K562 (cell line): ENCODE measurements around the gene C2orf92. TPM values are rescaled to one million over a fixed set of nuclear protein-coding genes. Genes with fewer than 3 reads are reported as not detected.
A peak's percentile ranks its signal among the peaks of the same experiment; 100 is the strongest.

Experiments used
- ATAC-seq: fragments of 200-7000 bp; cut with Tn5 transposase; 3 replicates; pipeline ENCODE4 v1.9.1; 2020; ENCODE audit warnings: moderate library complexity
- BruUV-seq: library from RNA; stranded (reverse); fragments of 400-500 nt; replicated peaks from 2 replicates; lab custom pipeline; 2021; lab: Mats Ljungman, UMichigan
- CTCF ChIA-PET: fragments of 300-600 bp; formaldehyde crosslinking; extraction: SDS; loops from one replicate; lab custom pipeline; 2021; ENCODE audit warnings: low intra/inter-chr PET ratio; lab: Yijun Ruan, JAX
- POLR2A ChIA-PET: fragments of 300-600, 350-650 bp; sonication (Branson Sonifier 250); formaldehyde crosslinking; extraction: SDS; loops from one replicate; lab custom pipeline; 2021; ENCODE audit warnings: antibody characterized with exemption, inconsistent platforms; lab: Yijun Ruan, JAX
- DNase-seq, 4 experiments: peaks; one replicate each; pipeline versions ENCODE4 v3.0.0 to v3.0.0-alpha.2; 2011 to 2018; ENCODE audit warnings: low spot score in 3 of 4, mixed read lengths in 3 of 4; ENCODE audit errors: extremely low read depth in 1 of 4
- FAIRE-seq: peaks from 2 replicates; lab custom pipeline; 2011; peaks lifted over from hg19 to GRCh38; lab: Jason Lieb, UNC
- H2AFZ ChIP-seq: 2 replicates; pipeline ENCODE4 v1.6.0; 2011; ENCODE audit warnings: low read depth, low read length, control low read depth, inconsistent platforms
- H3K27ac ChIP-seq: fragments of 200-600 bp; 3 replicates; pipeline ENCODE4 v1.8.0; 2011; ENCODE audit warnings: low read depth, mild to moderate bottlenecking, control low read depth, inconsistent platforms, low read length, moderate library complexity, mixed read lengths; ENCODE audit errors: extremely low read depth
- H3K27me3 ChIP-seq, 2 experiments: fragments of 300-600 bp in 1 of 2; 2 replicates in 1 of 2; 3 replicates in 1 of 2; pipeline versions ENCODE4 v1.6.0 to v1.8.0; 2011; ENCODE audit warnings: inconsistent platforms in 2 of 2, low read length in 2 of 2, mild to moderate bottlenecking in 1 of 2, mixed read lengths in 1 of 2, moderate library complexity in 1 of 2; ENCODE audit not compliant: control insufficient read depth in 2 of 2, insufficient read depth in 2 of 2
- H3K36me3 ChIP-seq: fragments of 300-600 bp; 3 replicates; pipeline ENCODE4 v1.8.0; 2011; ENCODE audit warnings: mild to moderate bottlenecking, low read length, inconsistent platforms; ENCODE audit not compliant: control insufficient read depth, insufficient read depth
- H3K4me1 ChIP-seq, 2 experiments: fragments of 200-600 bp in 1 of 2; replicated peaks in 1 of 2; 2 replicates in 1 of 2; 3 replicates in 1 of 2; pipeline versions ENCODE4 v1.5.1 to v1.8.0; 2011; ENCODE audit warnings: inconsistent platforms in 2 of 2, low read length in 2 of 2, mild to moderate bottlenecking in 1 of 2, mixed read lengths in 1 of 2, moderate library complexity in 1 of 2; ENCODE audit not compliant: control insufficient read depth in 2 of 2, insufficient read depth in 2 of 2
- H3K4me2 ChIP-seq: 2 replicates; pipeline ENCODE4 v1.6.1; 2011; ENCODE audit warnings: low read length, control low read depth, inconsistent platforms, mixed read lengths; ENCODE audit not compliant: insufficient read depth
- H3K4me3 ChIP-seq: fragments of 200-600 bp; sonication (generic), shearing (Covaris generic); 2 replicates; pipeline ENCODE4 v1.5.1; 2016; ENCODE audit warnings: control low read depth, inconsistent platforms
- H3K79me2 ChIP-seq: fragments of 200-600 bp; 3 replicates; pipeline ENCODE4 v1.8.0; 2011; ENCODE audit warnings: low read length, inconsistent platforms; ENCODE audit not compliant: control insufficient read depth, insufficient read depth
- H3K9ac ChIP-seq, 2 experiments: 2 replicates each; pipeline versions ENCODE4 v1.6.0 to v1.6.1; 2011; ENCODE audit warnings: low read depth in 2 of 2, low read length in 2 of 2, control low read depth in 1 of 2, inconsistent platforms in 1 of 2, mild to moderate bottlenecking in 1 of 2, mixed read lengths in 1 of 2; ENCODE audit not compliant: insufficient read depth in 1 of 2
- H3K9me1 ChIP-seq: one replicate; pipeline ENCODE4 v1.6.0; 2011; ENCODE audit warnings: inconsistent platforms, mild to moderate bottlenecking, low read length, moderate library complexity; ENCODE audit not compliant: control insufficient read depth, insufficient read depth
- H3K9me3 ChIP-seq: replicated peaks from 2 replicates; pipeline ENCODE4 v1.5.1; 2011; ENCODE audit warnings: low read depth, low read length, inconsistent platforms; ENCODE audit not compliant: control insufficient read depth, insufficient read depth
- H4K20me1 ChIP-seq: replicated peaks from 2 replicates; pipeline ENCODE4 v1.6.1; 2011; ENCODE audit warnings: low read length, inconsistent platforms, mixed read lengths; ENCODE audit not compliant: control insufficient read depth, insufficient read depth
- ARID1B ChIP-seq: fragments of 450-650 bp; IDR thresholded peaks from 2 replicates; pipeline ENCODE4 v1.6.1; 2016; ENCODE audit warnings: antibody characterized with exemption, mild to moderate bottlenecking, inconsistent platforms
- ETV1 ChIP-seq: fragments of 450-650 bp; conservative IDR thresholded peaks from 2 replicates; pipeline ENCODE4 v1.6.1; 2016; ENCODE audit warnings: missing genetic modification characterization, control low read depth, low read depth, missing compliant biosample characterization
- GTF2F1 ChIP-seq: IDR thresholded peaks from 2 replicates; pipeline ENCODE4 v1.6.1; 2011; ENCODE audit warnings: low read depth, low read length, improper control_type of control experiment
- MEF2D ChIP-seq: conservative IDR thresholded peaks from 2 replicates; pipeline ENCODE4 v1.6.1; 2016; ENCODE audit warnings: low read depth, missing genetic modification characterization, missing compliant biosample characterization
- POLR2A ChIP-seq: fragments of 450-650 bp; conservative IDR thresholded peaks from 2 replicates; pipeline ENCODE4 v1.6.1; 2016
- RBM14 ChIP-seq: fragments of 200-400 bp; formaldehyde crosslinking; IDR thresholded peaks from 2 replicates; pipeline ENCODE4 v1.6.1; 2018; ENCODE audit warnings: low read depth, mild to moderate bottlenecking, low read length, moderate library complexity, borderline replicate concordance; ENCODE audit not compliant: insufficient read depth
- SETDB1 ChIP-seq: IDR thresholded peaks from one replicate; pipeline ENCODE4 v1.6.1; 2012; ENCODE audit warnings: low read length, control low read depth, inconsistent platforms
- TARDBP ChIP-seq: fragments of 450-650 bp; IDR thresholded peaks from 2 replicates; pipeline ENCODE4 v1.6.1; 2016
- TBL1XR1 ChIP-seq, 2 experiments: IDR thresholded peaks; 2 replicates each; pipeline ENCODE4 v1.6.1; 2012; ENCODE audit warnings: improper control_type of control experiment in 2 of 2, low read length in 2 of 2, mild to moderate bottlenecking in 1 of 2
- ZNF134 ChIP-seq: fragments of 250-450 bp; sonication (Bioruptor Pico); conservative IDR thresholded peaks from 2 replicates; pipeline ENCODE4 v1.4.0; 2020
- ZNF197 ChIP-seq: fragments of 200-800 bp; sonication (Bioruptor generic); IDR thresholded peaks from 2 replicates; pipeline ENCODE4 v1.6.1; 2016; ENCODE audit warnings: low read depth, missing genetic modification characterization, missing compliant biosample characterization
- WGBS: fragments of 100-300 bp; shearing (Covaris generic); methylation state at CpG from one replicate; pipeline ENCODE4 v1.1.6; 2016; ENCODE audit warnings: low coverage, mixed read lengths; ENCODE audit not compliant: insufficient coverage; ENCODE audit errors: missing lambda C conversion rate; 5-methylcytosine and 5-hydroxymethylcytosine counted together
- in situ Hi-C: fragments of 300-500 bp; cut with MboI; formaldehyde crosslinking; loops from 4 replicates; pipeline ENCODE4 v1.15.0; 2018; ENCODE audit warnings: inconsistent platforms, mixed read lengths
- intact Hi-C: fragments of 100-400 bp; cut with micrococcal nuclease; formaldehyde crosslinking; loops from 2 replicates; pipeline ENCODE4 v1.14.2; 2022
- polyA plus RNA-seq, 8 experiments: library from polyadenylated mRNA; depleted of rRNA in 4 of 8; stranded (reverse) in 5 of 8; unstranded in 3 of 8; fragments of >200 nt; fragmentation: Nextera tagmentation in 2 of 8; fragmentation: Illumina TruSeq in 1 of 8; extraction: Ambion mirVana in 2 of 8; extraction: Trizol in 1 of 8; gene quantifications; 2 replicates each; pipeline versions ENCODE4 v1.2.1 to v1.2.3, GENCODE V29; 2011 to 2014; ENCODE audit warnings: inconsistent platforms in 1 of 8, missing spikeins in 1 of 8
- total RNA-seq, 7 experiments: library from RNA; depleted of rRNA in 6 of 7; stranded (reverse); fragments of >200 nt in 6 of 7; fragmentation: Illumina TruSeq in 2 of 7; extraction: Trizol in 2 of 7; gene quantifications; 2 replicates each; pipeline versions ENCODE4 v1.2.1 to v1.2.3, GENCODE V29; 2011 to 2021; ENCODE audit warnings: low replicate concordance in 1 of 7
- TF ChIP-seq, protein P1 (sequence below): fragments of 250-450 bp; sonication (Bioruptor Pico); IDR thresholded peaks from 2 replicates; pipeline ENCODE4 v1.5.0; 2020; ENCODE audit warnings: mild to moderate bottlenecking, borderline replicate concordance
- TF ChIP-seq, protein P2 (sequence below): fragments of 450-650 bp; IDR thresholded peaks from 2 replicates; pipeline ENCODE4 v1.6.1; 2017; ENCODE audit warnings: antibody characterized with exemption, mild to moderate bottlenecking
- TF ChIP-seq, protein P3 (sequence below): fragments of 450-650 bp; conservative IDR thresholded peaks from 2 replicates; pipeline ENCODE4 v1.6.1; 2016; ENCODE audit warnings: missing genetic modification characterization, low read depth, mild to moderate bottlenecking, control low read depth, missing compliant biosample characterization

Gene C2orf92
- total and polyA plus RNA-seq, 9 of the 15 experiments (the other 6 are each of a cell fraction or from before 2014, with no cell fraction given): 0.65 to 6.8 (median 3.6) TPM

DNA sequence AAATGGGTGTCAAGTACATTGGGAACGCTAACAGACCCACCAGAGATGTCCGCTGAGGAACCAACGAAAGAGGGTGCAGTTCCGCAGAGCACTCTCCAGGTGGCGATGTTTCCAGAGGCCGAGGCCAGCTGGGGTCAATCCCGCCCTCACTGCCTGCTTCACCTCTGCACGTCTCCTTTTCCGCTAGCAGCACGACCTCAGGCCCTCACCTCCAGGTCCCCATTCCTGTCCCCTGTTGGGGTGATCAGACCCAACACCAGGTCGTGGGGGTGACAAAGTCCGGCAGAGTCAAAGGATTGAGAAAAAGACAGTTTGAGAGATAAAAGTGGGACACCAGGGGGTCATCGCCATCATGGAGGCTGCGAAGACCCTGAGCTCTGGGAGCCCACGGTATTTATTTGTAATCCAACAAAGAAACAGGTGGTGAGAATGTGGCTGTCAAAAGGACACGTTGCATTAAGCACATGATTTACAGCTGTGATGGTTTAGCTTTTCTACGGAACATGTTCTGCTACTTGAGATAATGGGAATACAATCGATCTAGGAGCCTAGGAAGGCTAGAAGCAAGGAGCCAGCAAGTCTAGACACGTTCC, 71.2 kb downstream of the C2orf92 start:
- peak; percentile 88 for ATAC-seq
- H3K4me2 ChIP-seq: peak overlapping the region; percentile 59
- CTCF ChIA-PET: interaction anchor here (0.6 kb wide), 1 partner anchor 829 kb away, joined by 3 read pairs; no protein-coding TSS in a partner anchor
- no peaks in the 10 kb centered on the region for H3K36me3 ChIP-seq
- H3K9me3 ChIP-seq: no peaks in the 10 kb centered on the region
- H3K9ac ChIP-seq: 0 out of 4 replicates have a peak overlapping the region, but pooled peaks of 1 of the 2 experiments have one; percentile 22
- H3K27me3 ChIP-seq: peaks cover 8 to 35% of the 10 kb centered on the region in 2 experiments; a peak in 3 of 5 replicates
- intact Hi-C loops (loop anchor here (10.0 kb wide), 2 partner anchors 146 to 644 kb away; no protein-coding TSS in a partner anchor), in situ Hi-C loops (no loop called here)
- peak; percentile 99 for FAIRE-seq
- H4K20me1 ChIP-seq: no peaks in the 10 kb centered on the region
- peak overlapping the region; percentile 84 for H2AFZ ChIP-seq
- H3K4me1 ChIP-seq: peaks cover 10 to 18% of the 10 kb centered on the region in 2 experiments; a peak in 4 of 5 replicates
- POLR2A ChIA-PET: interaction anchor here (0.6 to 1.5 kb wide), 5 partner anchors 9 to 66 kb away, joined by 3 to 5 read pairs (median 3); no protein-coding TSS in a partner anchor
- H3K27ac ChIP-seq: peak overlapping the region; percentile 19; the same call in 1 of the 3 replicates
- no TSS peak for BruUV-seq
- H3K4me3 ChIP-seq: no peak overlapping the region
- no peaks in the 10 kb centered on the region for H3K9me1 ChIP-seq
- WGBS: 17% methylated on average over 19 of the region's 19 CpGs
- DNase-seq: peak; percentile 83 to 89 (median 89)
- no peaks in the 10 kb centered on the region for H3K79me2 ChIP-seq
- TF ChIP-seq ZNF197 (0 out of 2 replicates have a peak, but pooled peaks have one; percentile 21), ARID1B (peak; percentile 60; the same call in 1 of the 2 replicates), MEF2D (tag) (no peak), RBM14 (no peak), TARDBP (no peak), ZNF134 (CRISPR knock-in tag) (0 out of 2 replicates have a peak, but pooled peaks have one; percentile 16), POLR2A (no peak), SETDB1 (no peak), TBL1XR1 (IDR thresholded peaks at IDR 0.05; ENCODE audit: low read length in 2 of 2) (peak in 1 of 2 experiments; percentile 33; a peak in 1 of 4 replicates), GTF2F1 (no peak), ETV1 (peak; percentile 17; the same call in 1 of the 2 replicates)
- TF ChIP-seq, protein P1, sequence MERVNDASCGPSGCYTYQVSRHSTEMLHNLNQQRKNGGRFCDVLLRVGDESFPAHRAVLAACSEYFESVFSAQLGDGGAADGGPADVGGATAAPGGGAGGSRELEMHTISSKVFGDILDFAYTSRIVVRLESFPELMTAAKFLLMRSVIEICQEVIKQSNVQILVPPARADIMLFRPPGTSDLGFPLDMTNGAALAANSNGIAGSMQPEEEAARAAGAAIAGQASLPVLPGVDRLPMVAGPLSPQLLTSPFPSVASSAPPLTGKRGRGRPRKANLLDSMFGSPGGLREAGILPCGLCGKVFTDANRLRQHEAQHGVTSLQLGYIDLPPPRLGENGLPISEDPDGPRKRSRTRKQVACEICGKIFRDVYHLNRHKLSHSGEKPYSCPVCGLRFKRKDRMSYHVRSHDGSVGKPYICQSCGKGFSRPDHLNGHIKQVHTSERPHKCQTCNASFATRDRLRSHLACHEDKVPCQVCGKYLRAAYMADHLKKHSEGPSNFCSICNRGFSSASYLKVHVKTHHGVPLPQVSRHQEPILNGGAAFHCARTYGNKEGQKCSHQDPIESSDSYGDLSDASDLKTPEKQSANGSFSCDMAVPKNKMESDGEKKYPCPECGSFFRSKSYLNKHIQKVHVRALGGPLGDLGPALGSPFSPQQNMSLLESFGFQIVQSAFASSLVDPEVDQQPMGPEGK: no peak
- TF ChIP-seq, protein P2, sequence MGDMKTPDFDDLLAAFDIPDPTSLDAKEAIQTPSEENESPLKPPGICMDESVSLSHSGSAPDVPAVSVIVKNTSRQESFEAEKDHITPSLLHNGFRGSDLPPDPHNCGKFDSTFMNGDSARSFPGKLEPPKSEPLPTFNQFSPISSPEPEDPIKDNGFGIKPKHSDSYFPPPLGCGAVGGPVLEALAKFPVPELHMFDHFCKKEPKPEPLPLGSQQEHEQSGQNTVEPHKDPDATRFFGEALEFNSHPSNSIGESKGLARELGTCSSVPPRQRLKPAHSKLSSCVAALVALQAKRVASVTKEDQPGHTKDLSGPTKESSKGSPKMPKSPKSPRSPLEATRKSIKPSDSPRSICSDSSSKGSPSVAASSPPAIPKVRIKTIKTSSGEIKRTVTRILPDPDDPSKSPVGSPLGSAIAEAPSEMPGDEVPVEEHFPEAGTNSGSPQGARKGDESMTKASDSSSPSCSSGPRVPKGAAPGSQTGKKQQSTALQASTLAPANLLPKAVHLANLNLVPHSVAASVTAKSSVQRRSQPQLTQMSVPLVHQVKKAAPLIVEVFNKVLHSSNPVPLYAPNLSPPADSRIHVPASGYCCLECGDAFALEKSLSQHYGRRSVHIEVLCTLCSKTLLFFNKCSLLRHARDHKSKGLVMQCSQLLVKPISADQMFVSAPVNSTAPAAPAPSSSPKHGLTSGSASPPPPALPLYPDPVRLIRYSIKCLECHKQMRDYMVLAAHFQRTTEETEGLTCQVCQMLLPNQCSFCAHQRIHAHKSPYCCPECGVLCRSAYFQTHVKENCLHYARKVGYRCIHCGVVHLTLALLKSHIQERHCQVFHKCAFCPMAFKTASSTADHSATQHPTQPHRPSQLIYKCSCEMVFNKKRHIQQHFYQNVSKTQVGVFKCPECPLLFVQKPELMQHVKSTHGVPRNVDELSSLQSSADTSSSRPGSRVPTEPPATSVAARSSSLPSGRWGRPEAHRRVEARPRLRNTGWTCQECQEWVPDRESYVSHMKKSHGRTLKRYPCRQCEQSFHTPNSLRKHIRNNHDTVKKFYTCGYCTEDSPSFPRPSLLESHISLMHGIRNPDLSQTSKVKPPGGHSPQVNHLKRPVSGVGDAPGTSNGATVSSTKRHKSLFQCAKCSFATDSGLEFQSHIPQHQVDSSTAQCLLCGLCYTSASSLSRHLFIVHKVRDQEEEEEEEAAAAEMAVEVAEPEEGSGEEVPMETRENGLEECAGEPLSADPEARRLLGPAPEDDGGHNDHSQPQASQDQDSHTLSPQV: 0 out of 2 replicates have a peak, but pooled peaks have one; percentile 47
- TF ChIP-seq, protein P3, sequence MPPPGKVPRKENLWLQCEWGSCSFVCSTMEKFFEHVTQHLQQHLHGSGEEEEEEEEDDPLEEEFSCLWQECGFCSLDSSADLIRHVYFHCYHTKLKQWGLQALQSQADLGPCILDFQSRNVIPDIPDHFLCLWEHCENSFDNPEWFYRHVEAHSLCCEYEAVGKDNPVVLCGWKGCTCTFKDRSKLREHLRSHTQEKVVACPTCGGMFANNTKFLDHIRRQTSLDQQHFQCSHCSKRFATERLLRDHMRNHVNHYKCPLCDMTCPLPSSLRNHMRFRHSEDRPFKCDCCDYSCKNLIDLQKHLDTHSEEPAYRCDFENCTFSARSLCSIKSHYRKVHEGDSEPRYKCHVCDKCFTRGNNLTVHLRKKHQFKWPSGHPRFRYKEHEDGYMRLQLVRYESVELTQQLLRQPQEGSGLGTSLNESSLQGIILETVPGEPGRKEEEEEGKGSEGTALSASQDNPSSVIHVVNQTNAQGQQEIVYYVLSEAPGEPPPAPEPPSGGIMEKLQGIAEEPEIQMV (tag): 0 out of 2 replicates have a peak, but pooled peaks have one; percentile 34
